ENCODE measurements around the gene DHRS7C. TPM values are rescaled to one million over a fixed set of nuclear protein-coding genes. Genes with fewer than 3 reads are reported as not detected.

Gene DHRS7C
- total RNA-seq, 1 donor from 2014 or later: not detected

DNA sequence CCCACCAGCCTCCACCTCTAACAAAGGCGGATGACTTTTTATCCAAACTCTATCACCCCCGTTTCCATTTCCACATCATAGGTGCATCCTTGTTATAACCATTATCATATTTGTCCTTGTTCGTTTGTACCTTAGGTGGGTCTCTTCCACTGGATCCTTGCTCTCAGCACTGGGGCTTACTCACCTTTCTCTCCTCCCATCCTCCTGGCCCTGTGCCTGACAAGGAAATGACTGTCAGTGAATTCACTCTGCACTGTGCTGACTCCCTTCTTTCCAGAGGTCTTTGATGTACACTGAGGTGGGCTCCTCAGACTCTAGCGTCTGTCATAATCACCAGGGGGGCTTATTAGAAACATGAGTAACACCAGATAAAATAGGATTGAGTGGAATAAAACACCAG lies 27.4 kb upstream of the DHRS7C start:
- no peaks in the 10 kb centered on the region for H3K9me3 Mint-ChIP-seq

GRCh38 chr17:9817086-9817485 lies 25.7 kb upstream of the DHRS7C start:
- Mint-ChIP-seq H3K27ac (no peak overlapping the region), H3K4me1 (no peaks in the 10 kb centered on the region), H3K4me3 (no peak overlapping the region), H3K36me3 (ENCODE audit: low read depth) (no peaks in the 10 kb centered on the region), H3K27me3 (no peaks in the 10 kb centered on the region), H3K9me3 (no peaks in the 10 kb centered on the region)
- intact Hi-C loops (cut with micrococcal nuclease): no loop called here
- no peak for DNase-seq

More for the DNA sequence above, 27.4 kb upstream of the DHRS7C start:
- no peaks in the 10 kb centered on the region for H3K4me1 Mint-ChIP-seq
- no peaks in the 10 kb centered on the region for H3K36me3 Mint-ChIP-seq (ENCODE audit: low read depth)
- intact Hi-C loops (cut with micrococcal nuclease): no loop called here
- no peak overlapping the region for H3K27ac Mint-ChIP-seq
- no peaks in the 10 kb centered on the region for H3K27me3 Mint-ChIP-seq
- no peak for DNase-seq
- H3K4me3 Mint-ChIP-seq: no peak overlapping the region

DNA sequence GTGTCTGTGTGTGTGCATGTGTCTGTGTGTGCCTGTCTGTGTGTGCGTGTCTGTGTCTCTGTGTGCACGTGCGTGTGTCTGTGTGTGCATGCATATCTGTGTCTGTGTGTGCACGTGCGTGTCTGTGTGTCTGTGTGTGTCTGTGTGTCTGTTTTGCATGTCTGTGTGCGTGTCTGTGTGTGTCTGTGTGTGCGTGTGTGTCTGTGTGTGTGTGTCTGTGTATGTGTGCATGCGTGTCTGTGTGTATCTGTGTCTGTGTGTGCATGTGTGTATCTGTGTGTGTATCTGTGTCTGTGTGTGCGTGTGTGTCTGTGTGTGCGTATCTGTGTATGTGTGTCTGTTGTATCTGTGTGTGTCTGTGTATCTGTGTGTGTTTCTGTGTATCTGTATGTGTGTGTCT lies 25.1 kb upstream of the DHRS7C start:
- intact Hi-C loops (cut with micrococcal nuclease): no loop called here
- no peaks in the 10 kb centered on the region for H3K27me3 Mint-ChIP-seq

GRCh38 chr17:9814337-9814945 lies 23.0 kb upstream of the DHRS7C start:
- no peaks in the 10 kb centered on the region for H3K36me3 Mint-ChIP-seq (ENCODE audit: low read depth)
- H3K9me3 Mint-ChIP-seq: no peaks in the 10 kb centered on the region
- no peaks in the 10 kb centered on the region for H3K4me1 Mint-ChIP-seq
- no peak overlapping the region for H3K4me3 Mint-ChIP-seq
- intact Hi-C loops (cut with micrococcal nuclease): no loop called here
- H3K27ac Mint-ChIP-seq: no peak overlapping the region
- DNase-seq: no peak
- H3K27me3 Mint-ChIP-seq: no peaks in the 10 kb centered on the region

More for the DNA sequence above, 25.1 kb upstream of the DHRS7C start:
- Mint-ChIP-seq H3K4me1 (no peaks in the 10 kb centered on the region), H3K27ac (no peak overlapping the region), H3K9me3 (no peaks in the 10 kb centered on the region), H3K4me3 (no peak overlapping the region), H3K36me3 (ENCODE audit: low read depth) (no peaks in the 10 kb centered on the region)
- DNase-seq: no peak

DNA sequence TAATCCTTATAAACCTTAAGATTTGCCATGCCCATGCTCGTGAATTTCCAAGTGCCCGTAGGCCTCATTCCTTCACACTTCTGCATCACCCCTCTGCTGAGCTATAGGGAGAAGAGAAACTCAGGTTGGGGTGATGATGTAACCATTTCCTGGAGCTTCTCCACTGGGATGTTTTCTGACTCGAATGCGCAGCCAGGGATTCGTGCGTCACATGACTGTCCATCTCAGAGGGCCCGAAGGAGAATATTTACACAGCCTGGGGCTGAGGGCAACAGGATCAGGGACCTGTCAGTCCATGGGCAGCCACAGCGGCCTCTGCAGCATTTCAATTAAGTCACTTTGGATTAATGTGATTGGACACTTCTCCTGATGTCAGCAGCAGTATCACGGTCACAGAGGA lies 21.8 kb upstream of the DHRS7C start:
- Mint-ChIP-seq H3K36me3 (ENCODE audit: low read depth) (no peaks in the 10 kb centered on the region), H3K9me3 (no peaks in the 10 kb centered on the region), H3K4me1 (no peaks in the 10 kb centered on the region), H3K4me3 (no peak overlapping the region), H3K27me3 (no peaks in the 10 kb centered on the region), H3K27ac (no peak overlapping the region)
- intact Hi-C loops (cut with micrococcal nuclease): no loop called here
- no peak for DNase-seq

- Mint-ChIP-seq H3K36me3 (ENCODE audit: low read depth) (no peaks in the 10 kb centered on the region), H3K27ac (no peak overlapping the region), H3K4me3 (no peak overlapping the region), H3K27me3 (no peaks in the 10 kb centered on the region), H3K4me1 (no peaks in the 10 kb centered on the region), H3K9me3 (no peaks in the 10 kb centered on the region)
- DNase-seq: no peak
- intact Hi-C loops (cut with micrococcal nuclease): no loop called here
These were observed 20.1 kb upstream of the DHRS7C start for GRCh38 chr17:9811537-9811936.

- Mint-ChIP-seq H3K4me1 (no peaks in the 10 kb centered on the region), H3K27ac (no peak overlapping the region), H3K36me3 (ENCODE audit: low read depth) (no peaks in the 10 kb centered on the region), H3K4me3 (no peak overlapping the region), H3K27me3 (no peaks in the 10 kb centered on the region), H3K9me3 (no peaks in the 10 kb centered on the region)
- intact Hi-C loops (cut with micrococcal nuclease): no loop called here
- no peak for DNase-seq
These were observed 19.7 kb upstream of the DHRS7C start for GRCh38 chr17:9811086-9811485.

DNA sequence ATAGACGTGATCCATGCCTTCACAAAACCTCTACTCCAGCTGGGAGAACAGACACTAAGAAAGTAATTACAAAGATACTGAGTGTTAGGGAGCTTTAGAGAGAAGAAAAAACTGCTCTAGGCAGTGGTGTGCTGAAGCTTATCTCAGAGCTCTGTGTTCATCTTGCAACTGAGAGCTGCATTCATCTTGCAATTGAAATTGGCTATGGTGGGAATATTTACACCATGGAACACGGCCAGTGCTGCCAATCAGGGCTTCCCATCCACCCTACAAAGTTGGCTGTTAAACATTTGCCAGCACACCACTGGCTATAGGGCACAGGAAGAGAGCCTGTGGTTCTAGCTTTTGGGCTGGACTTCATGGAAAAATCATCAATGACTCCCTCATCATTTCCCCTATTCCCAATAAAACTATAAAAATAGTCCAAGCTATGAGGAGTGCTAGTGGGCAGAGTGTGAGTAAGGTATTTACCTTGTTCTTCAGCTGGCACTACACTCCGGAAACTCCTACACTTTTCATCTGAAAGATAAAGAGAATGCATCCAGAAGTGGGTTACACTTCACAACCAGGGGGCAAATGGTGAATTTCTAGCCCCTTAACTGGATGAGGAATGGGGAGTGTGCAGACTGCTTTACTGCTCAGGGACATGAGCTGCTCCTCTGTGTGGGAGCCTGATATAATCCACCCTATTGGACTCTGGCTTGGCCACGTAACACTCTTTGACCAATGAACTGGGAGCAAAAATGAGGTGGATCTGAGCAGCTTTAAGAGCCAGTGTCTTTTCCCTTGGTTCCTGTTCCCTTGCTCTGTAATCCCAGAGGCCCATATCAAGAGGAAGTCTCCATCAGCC lies 18.9 kb upstream of the DHRS7C start:
- no peak for DNase-seq
- Mint-ChIP-seq H3K4me1 (no peaks in the 10 kb centered on the region), H3K36me3 (ENCODE audit: low read depth) (no peaks in the 10 kb centered on the region), H3K4me3 (no peak overlapping the region), H3K27me3 (no peaks in the 10 kb centered on the region), H3K9me3 (no peaks in the 10 kb centered on the region), H3K27ac (no peak overlapping the region)
- intact Hi-C loops (cut with micrococcal nuclease): no loop called here

- intact Hi-C loops (cut with micrococcal nuclease): no loop called here
These were observed 18.0 kb upstream of the DHRS7C start for GRCh38 chr17:9809409-9809808.

DNA sequence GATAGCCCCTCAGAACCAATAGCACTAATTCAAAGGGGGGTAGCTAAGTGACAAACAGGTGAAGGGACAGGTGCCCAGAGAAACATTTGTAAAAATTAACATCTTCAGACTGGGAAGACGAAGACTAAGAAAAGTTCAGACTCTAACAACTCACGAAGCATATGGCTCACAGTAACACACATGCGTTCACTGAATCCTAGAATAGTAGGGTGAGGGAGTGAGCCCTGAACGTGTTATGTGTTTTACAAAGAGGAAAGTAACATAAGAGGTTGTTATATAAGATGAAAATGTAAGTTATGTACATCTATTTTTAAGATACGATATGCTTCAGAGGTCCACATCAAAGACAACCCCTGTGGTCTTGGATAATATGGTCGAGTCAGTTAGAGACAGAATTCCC lies 15.3 kb upstream of the DHRS7C start:
- intact Hi-C loops (cut with micrococcal nuclease): no loop called here
- Mint-ChIP-seq H3K27ac (no peak overlapping the region), H3K9me3 (no peaks in the 10 kb centered on the region), H3K27me3 (no peaks in the 10 kb centered on the region), H3K4me1 (no peaks in the 10 kb centered on the region), H3K4me3 (no peak overlapping the region), H3K36me3 (ENCODE audit: low read depth) (no peaks in the 10 kb centered on the region)
- no peak for DNase-seq

More at GRCh38 chr17:9809409-9809808, 18.0 kb upstream of the DHRS7C start:
- Mint-ChIP-seq H3K36me3 (ENCODE audit: low read depth) (no peaks in the 10 kb centered on the region), H3K9me3 (no peaks in the 10 kb centered on the region), H3K27me3 (no peaks in the 10 kb centered on the region), H3K4me1 (no peaks in the 10 kb centered on the region), H3K27ac (no peak overlapping the region), H3K4me3 (no peak overlapping the region)
- no peak for DNase-seq

DNA sequence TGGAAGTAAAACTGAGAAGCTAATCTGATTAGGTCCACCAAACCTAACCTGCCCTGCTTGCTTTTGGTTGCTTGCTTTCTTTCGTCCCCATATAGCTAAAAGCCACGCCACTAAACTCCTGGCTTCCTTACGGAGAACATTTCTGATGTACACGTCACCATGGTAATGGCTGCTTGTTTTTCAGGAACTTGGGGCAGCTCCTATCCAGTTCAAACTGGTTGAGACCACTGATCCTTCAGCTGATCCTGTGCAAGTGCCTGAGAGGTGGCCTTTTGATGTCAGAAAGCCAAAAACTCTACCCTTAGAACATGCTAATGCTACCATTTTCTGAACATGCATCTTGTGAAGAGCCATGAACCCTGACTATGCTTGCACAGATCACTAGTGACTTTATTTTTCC lies 14.4 kb upstream of the DHRS7C start:
- intact Hi-C loops (cut with micrococcal nuclease): no loop called here
- H3K4me3 Mint-ChIP-seq: no peak overlapping the region
- no peaks in the 10 kb centered on the region for H3K27me3 Mint-ChIP-seq
- no peaks in the 10 kb centered on the region for H3K4me1 Mint-ChIP-seq
- DNase-seq: no peak
- H3K27ac Mint-ChIP-seq: no peak overlapping the region
- no peaks in the 10 kb centered on the region for H3K9me3 Mint-ChIP-seq
- no peaks in the 10 kb centered on the region for H3K36me3 Mint-ChIP-seq (ENCODE audit: low read depth)

GRCh38 chr17:9802697-9803096 lies 11.3 kb upstream of the DHRS7C start:
- Mint-ChIP-seq H3K4me3 (no peak overlapping the region), H3K36me3 (ENCODE audit: low read depth) (no peaks in the 10 kb centered on the region), H3K9me3 (no peaks in the 10 kb centered on the region), H3K27ac (no peak overlapping the region), H3K4me1 (no peaks in the 10 kb centered on the region), H3K27me3 (no peaks in the 10 kb centered on the region)
- no peak for DNase-seq
- intact Hi-C loops (cut with micrococcal nuclease): no loop called here

DNA sequence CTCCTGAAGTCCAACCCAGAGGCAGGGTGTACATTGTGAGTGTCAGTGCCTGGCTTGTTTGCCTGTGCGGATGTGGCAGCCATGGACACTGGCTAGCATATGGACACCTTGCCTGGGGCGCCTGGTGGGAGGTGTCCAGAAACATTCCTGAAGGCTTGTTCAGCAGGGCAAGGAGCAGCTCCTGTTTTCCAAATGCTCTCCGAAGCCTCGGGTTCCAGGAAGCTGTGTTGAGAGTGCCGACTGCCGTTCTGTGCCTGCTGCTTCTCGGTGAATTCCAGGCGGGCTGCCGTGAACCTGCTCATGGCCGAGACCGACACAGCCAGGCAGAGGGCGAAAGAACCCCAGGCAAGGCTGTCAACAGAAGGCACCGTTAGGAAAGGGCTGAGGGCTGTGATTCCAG lies 10.9 kb upstream of the DHRS7C start:
- H3K36me3 Mint-ChIP-seq (ENCODE audit: low read depth): no peaks in the 10 kb centered on the region
- no peaks in the 10 kb centered on the region for H3K27me3 Mint-ChIP-seq
- H3K4me1 Mint-ChIP-seq: no peaks in the 10 kb centered on the region
- H3K27ac Mint-ChIP-seq: no peak overlapping the region
- no peaks in the 10 kb centered on the region for H3K9me3 Mint-ChIP-seq
- DNase-seq: no peak
- intact Hi-C loops (cut with micrococcal nuclease): no loop called here
- no peak overlapping the region for H3K4me3 Mint-ChIP-seq

DNA sequence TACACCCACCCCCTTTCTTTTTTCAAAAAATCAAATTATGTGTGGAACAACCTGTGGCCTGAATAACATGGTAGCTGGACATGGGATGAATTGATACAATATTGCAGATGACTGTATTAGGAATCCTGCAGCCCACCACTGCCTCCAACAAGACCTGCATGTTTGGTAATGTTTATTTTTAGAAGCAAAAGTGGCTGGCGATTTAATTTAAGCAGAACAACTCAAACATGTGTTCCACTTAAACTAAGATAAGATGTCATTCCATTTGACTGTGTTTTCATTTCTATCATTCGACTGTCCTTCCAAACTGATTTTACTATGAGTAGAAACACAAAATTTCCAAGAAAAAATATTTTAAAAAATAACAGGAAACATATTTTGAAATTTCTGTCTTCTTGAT lies 10.1 kb upstream of the DHRS7C start:
- no peak overlapping the region for H3K27ac Mint-ChIP-seq
- H3K36me3 Mint-ChIP-seq (ENCODE audit: low read depth): no peaks in the 10 kb centered on the region
- H3K4me3 Mint-ChIP-seq: no peak overlapping the region
- intact Hi-C loops (cut with micrococcal nuclease): no loop called here
- DNase-seq: no peak
- no peaks in the 10 kb centered on the region for H3K9me3 Mint-ChIP-seq
- H3K4me1 Mint-ChIP-seq: no peaks in the 10 kb centered on the region
- no peaks in the 10 kb centered on the region for H3K27me3 Mint-ChIP-seq

GRCh38 chr17:9798724-9799123 lies 7.3 kb upstream of the DHRS7C start:
- Mint-ChIP-seq H3K9me3 (no peaks in the 10 kb centered on the region), H3K27me3 (no peaks in the 10 kb centered on the region), H3K4me1 (no peaks in the 10 kb centered on the region), H3K27ac (no peak overlapping the region), H3K36me3 (ENCODE audit: low read depth) (no peaks in the 10 kb centered on the region), H3K4me3 (no peak overlapping the region)
- intact Hi-C loops (cut with micrococcal nuclease): no loop called here
- DNase-seq: no peak
